ENCODE measurements around the gene CALM3.

GRCh38 chr19:46646402-46646801 lies 45.3 kb downstream of the CALM3 start:
- TF ChIP-seq USF2 (IDR thresholded peaks at IDR 0.05; ENCODE audit: borderline replicate concordance, low read depth, low read length) = no peak
- no peak for TF ChIP-seq TAF1 (IDR thresholded peaks at IDR 0.05; ENCODE audit: borderline replicate concordance, low read depth, low read length)
- TF ChIP-seq CTCF (IDR thresholded peaks at IDR 0.05) = no peak
- no peak for TF ChIP-seq POLR2AphosphoS5 (IDR thresholded peaks at IDR 0.05; ENCODE audit: low read depth, low read length)
- TF ChIP-seq MXI1 (IDR thresholded peaks at IDR 0.05; ENCODE audit: low read depth, low read length) = no peak
- no peak for TF ChIP-seq EP300 (IDR thresholded peaks at IDR 0.05; ENCODE audit: borderline replicate concordance in 1 of 2, low read depth in 1 of 2, low read length in 1 of 2)
- no peak for TF ChIP-seq SIN3A (IDR thresholded peaks at IDR 0.05; ENCODE audit: borderline replicate concordance, low read depth, low read length)
- TF ChIP-seq EZH2phosphoT487 (IDR thresholded peaks at IDR 0.05; ENCODE audit: borderline replicate concordance, low read depth) = no peak
